Astrocyte (in vitro differentiated cells and primary cell): ENCODE results near the gene RPL18.

Source experiments
- CTCF ChIP-seq: IDR thresholded peaks from 2 replicates; pipeline ENCODE4 v1.5.1; 2011; ENCODE audit warnings: low read depth, mild to moderate bottlenecking, inconsistent platforms, low read length, moderate library complexity; ENCODE audit not compliant: insufficient read depth
- EZH2 ChIP-seq: IDR thresholded peaks from 2 replicates; pipeline ENCODE4 v1.6.1; 2012; ENCODE audit warnings: mild to moderate bottlenecking, low read length, inconsistent platforms; ENCODE audit not compliant: insufficient read depth

DNA sequence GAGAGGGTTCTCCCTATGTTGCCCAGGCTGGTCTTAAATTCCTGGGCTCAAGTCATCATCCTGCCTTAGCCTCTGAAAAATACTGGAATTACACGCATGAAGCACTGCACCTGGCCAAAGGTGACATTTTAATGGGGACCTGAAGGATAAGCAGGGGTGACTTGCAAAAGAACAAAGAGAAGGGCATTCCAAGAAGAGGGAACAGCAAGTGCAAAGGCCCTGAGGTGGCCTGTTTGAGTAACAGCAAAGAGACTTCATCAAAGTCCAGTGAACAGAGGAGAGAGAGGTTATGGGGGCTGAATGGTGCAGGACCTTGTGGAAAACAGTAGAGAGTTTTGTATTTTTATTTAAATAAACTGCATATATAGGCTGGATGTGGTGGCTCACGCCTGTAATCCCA lies 22.9 kb upstream of the RPL18 start:
- TF ChIP-seq CTCF, result no peak
- TF ChIP-seq EZH2, result no peak
